Measurements from ENCODE around the gene PTPN9. TPM values are rescaled to one million over a fixed set of nuclear protein-coding genes. Genes with fewer than 3 reads are reported as not detected.
A peak's percentile ranks its signal among the peaks of the same experiment; 100 is the strongest.

PTPN9 gene
- total and polyA plus RNA-seq, 2 donors (not counting 1 experiment from before 2014, with no cell fraction given): 11.8 to 15.5 TPM

DNA sequence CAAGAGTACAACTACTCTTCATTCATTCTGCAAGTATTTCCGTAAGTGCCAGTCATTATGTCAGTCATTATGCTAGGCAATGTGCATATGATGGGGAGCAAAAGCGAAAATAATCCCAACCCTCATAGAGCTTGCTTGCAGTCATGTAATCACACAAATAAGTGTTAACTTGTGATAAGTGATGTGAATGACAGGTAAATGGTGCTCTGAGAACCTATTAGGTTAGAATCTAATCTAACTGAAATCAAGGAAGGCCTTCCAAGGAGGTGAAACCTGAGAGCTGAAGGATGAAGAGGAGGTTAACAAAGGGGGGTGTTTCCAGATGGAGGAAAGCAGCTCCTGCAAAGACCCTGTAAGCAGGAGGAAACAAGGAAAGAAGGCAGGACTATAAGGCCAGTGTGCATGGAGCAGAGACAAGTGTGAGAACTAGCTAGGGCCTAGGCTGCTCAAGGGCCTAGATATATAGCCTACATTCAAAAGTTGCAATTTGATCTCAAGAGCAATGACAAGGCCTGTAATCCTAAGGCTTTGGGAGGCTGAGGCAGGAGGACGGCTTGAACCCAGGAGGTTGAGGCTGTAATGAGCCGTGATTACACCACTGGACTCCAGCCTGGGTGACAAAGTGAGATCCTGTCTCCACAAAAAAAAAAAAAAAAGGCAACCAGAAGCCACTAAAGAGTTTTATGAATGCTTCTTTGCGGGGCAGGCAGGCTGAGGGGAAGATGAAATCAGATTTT lies 5.3 kb downstream of the PTPN9 start:
- H3K27ac Mint-ChIP-seq: peak overlapping the region; percentile 32

More for the DNA sequence above, 5.3 kb downstream of the PTPN9 start:
- no peak overlapping the region for H3K4me2 ChIP-seq (replicated peaks; ENCODE audit: low read depth, low read length, poor library complexity, severe bottlenecking)
- no peak overlapping the region for H2AFZ ChIP-seq (ENCODE audit: insufficient read depth, low read depth, low read length, poor library complexity, severe bottlenecking)
- H3K4me3 ChIP-seq (ENCODE audit: control extremely low read depth in 1 of 5, extremely low read depth in 1 of 5, insufficient read depth in 1 of 5, low read depth in 2 of 5, low read length in 4 of 5): no peak overlapping the region
- no peaks in the 10 kb centered on the region for H3K9me3 Mint-ChIP-seq (ENCODE audit: insufficient read depth)
- ATAC-seq (ENCODE audit: low read depth) (no peak), DNase-seq (no peak)
- TF ChIP-seq EZH2 (IDR thresholded peaks at IDR 0.05; ENCODE audit: borderline replicate concordance, insufficient read depth, low read depth, low read length, poor library complexity, severe bottlenecking): no peak
- TF ChIP-seq, protein P1, sequence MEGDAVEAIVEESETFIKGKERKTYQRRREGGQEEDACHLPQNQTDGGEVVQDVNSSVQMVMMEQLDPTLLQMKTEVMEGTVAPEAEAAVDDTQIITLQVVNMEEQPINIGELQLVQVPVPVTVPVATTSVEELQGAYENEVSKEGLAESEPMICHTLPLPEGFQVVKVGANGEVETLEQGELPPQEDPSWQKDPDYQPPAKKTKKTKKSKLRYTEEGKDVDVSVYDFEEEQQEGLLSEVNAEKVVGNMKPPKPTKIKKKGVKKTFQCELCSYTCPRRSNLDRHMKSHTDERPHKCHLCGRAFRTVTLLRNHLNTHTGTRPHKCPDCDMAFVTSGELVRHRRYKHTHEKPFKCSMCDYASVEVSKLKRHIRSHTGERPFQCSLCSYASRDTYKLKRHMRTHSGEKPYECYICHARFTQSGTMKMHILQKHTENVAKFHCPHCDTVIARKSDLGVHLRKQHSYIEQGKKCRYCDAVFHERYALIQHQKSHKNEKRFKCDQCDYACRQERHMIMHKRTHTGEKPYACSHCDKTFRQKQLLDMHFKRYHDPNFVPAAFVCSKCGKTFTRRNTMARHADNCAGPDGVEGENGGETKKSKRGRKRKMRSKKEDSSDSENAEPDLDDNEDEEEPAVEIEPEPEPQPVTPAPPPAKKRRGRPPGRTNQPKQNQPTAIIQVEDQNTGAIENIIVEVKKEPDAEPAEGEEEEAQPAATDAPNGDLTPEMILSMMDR (IDR thresholded peaks at IDR 0.05): no peak
- CTCF ChIA-PET: interaction anchor here (0.6 kb wide), 2 partner anchors 29 to 54 kb away, joined by 3 read pairs; no protein-coding TSS in a partner anchor
- no peak overlapping the region for H3K4me3 Mint-ChIP-seq
- POLR2A ChIA-PET: no interaction called here
- no peak overlapping the region for H3K27ac ChIP-seq (ENCODE audit: low read length in 2 of 2)
- peaks cover 29% of the 10 kb centered on the region for H3K4me1 Mint-ChIP-seq
- peaks cover 59% of the 10 kb centered on the region for H3K79me2 ChIP-seq (ENCODE audit: control insufficient read depth, insufficient read depth, low read length)
- H3K9ac ChIP-seq (ENCODE audit: low read length): no peak overlapping the region
- 100% methylated on average over 2 of the region's 5 CpGs for WGBS (ENCODE audit: insufficient coverage)
- no peaks in the 10 kb centered on the region for H3K27me3 ChIP-seq (replicated peaks in 1 of 4; ENCODE audit: control extremely low read depth in 1 of 4, control insufficient read depth in 3 of 4, insufficient read depth in 4 of 4, low read length in 3 of 4)
- H3K27me3 Mint-ChIP-seq: no peaks in the 10 kb centered on the region
- H3K9me3 ChIP-seq (ENCODE audit: control extremely low read depth in 1 of 3, control insufficient read depth in 2 of 3, insufficient read depth in 1 of 3, low read length in 2 of 3): no peaks in the 10 kb centered on the region
- H4K20me1 ChIP-seq (ENCODE audit: control insufficient read depth, insufficient read depth, low read length, poor library complexity, severe bottlenecking): peaks cover 6% of the 10 kb centered on the region
- peaks cover 0 to 3% of the 10 kb centered on the region in 2 experiments for H3K36me3 ChIP-seq (replicated peaks in 1 of 2; ENCODE audit: control extremely low read depth in 1 of 2, control insufficient read depth in 1 of 2, extremely low read depth in 1 of 2, insufficient read depth in 2 of 2, low read length in 1 of 2)
- H3K4me1 ChIP-seq (ENCODE audit: control insufficient read depth in 2 of 2, insufficient read depth in 2 of 2, low read length in 2 of 2): peaks cover 12 to 13% of the 10 kb centered on the region in 2 donors
- intact Hi-C loops (cut with micrococcal nuclease): no loop called here

All from B cell (primary cell).